ENCODE results near the gene TMC1.

Gene TMC1

DNA sequence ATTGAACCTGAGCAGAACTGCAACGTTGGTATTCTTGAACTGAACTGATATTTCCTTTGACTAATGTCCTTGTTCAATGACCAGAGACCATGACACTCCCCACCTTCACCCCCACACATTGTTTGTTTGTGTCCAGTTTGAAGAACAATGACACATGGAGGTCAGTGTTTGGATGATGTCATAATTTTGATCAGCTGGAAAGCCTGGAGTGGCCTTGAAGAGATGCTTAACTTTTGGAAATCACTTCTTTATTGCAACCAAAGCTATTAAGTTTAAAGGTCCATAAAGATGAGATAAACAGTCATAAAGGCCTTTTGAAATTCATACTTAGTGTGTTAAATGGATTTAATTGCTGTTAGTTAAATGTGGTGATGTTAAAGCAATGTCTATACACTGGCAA is 92.7 kb downstream of the TMC1 start:
- DNase-seq (ENCODE audit: low read depth), result no peak

GRCh38 chr9:72615931-72616330 is 94.5 kb downstream of the TMC1 start:
- no peak for DNase-seq (ENCODE audit: low read depth)

DNA sequence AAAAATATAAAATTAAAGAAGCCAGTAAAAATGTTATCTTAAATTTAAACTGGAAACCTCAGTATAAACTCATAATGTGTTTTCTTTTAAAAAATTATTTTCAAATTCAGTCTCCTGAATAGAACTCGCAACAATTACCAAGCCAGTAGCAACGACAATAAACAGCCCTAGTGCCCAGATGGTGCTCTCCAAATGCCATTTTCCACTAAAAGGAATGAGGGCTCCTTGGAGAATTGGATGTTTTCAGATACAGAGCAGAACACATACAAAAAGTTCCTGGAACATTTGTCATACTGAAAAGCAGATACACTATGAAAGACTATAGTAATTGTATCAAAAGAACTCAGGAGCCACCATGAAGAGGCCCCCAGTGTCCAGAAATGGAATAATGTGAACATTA is 97.4 kb downstream of the TMC1 start:
- no peak for DNase-seq (ENCODE audit: low read depth)

DNA sequence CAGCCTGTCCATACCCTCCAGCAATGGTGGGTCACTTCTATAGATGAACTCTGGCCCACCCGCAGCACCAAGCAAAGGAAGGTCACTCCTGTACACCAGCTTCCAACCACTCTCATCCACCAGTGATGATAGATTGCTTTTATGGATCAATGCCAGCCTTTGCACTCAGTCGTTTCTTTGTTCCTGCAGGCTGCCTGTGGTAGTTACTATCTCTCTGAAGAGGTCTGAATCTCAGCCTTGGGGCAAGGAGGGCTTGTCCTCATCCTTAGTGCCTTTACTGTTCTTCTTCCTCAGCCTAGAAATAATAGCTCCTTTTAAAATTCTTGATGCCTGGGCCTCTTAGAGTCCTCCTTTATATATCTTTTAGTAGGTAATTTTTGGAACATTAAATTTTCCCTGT is 100.8 kb downstream of the TMC1 start:
- no peak for DNase-seq (ENCODE audit: low read depth)

DNA sequence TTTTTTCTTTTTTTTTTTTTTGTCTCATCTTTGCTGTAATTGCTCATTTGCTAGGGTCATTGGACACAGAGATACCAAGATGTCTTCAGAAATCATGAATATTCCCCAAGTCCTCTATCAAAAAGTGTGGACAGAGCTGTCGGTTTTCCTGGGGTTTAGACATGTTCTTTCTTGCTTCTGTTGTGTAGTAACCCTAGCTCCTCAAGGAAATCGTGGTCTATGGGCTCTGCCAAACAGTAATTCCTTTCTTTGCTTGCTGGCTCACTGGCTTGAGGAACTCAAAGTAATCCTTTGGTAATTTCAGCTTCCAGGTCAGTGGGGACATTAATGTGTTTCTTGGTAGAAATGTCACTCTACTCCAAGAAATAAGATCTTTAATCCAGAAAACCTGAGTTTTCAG is 101.7 kb downstream of the TMC1 start:
- no peak for DNase-seq (ENCODE audit: low read depth)

- no peak for DNase-seq (ENCODE audit: low read depth)
Measured at GRCh38 chr9:72627147-72627546, 105.7 kb downstream of the TMC1 start.

DNA sequence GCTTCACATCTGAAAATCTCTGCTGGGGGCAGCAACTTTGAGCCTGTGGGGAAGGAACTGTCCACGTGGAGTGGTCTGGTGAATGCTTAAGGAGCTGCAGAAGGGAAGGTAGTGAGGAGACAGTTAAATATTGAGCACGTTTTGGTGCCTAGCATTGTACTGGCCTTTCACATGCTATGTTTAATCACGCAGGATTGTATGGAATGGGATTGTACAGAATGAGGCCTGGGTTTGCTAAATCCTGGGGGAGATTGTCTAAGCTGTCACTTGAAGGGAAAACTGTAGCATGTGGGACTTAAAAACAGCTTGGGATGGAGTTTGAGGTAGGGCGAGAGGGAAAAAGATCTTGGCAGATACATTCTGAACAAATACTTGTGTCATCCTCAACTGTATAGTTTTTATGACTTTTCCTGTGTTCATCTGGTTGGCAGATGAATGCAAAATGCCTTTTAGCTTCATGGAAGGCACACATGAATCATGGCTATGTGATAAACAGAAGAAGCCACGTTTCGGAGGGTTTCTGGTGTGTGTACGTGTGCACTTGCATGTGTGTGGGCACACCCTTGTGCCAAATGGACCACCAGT is 106.6 kb downstream of the TMC1 start:
- DNase-seq (ENCODE audit: low read depth), result no peak

DNA sequence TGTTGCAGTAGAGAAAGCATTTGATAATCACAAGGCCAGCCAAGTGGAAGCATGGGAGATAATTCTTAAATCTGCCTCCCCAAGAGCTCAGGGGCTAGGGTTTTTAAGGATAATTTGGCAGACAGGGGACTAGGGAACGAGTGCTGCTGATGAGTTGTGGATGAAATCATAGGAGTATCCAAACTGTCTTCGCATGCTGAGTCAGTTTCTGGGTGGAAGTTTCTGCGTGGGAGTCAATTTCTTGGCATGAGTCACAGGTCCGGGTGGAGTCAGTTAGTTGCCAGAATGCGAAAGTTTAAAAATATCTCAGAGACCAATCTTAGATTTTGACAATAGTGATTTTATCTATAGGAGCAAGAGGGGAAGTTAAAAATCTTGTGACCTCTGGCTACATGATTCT is 112.6 kb downstream of the TMC1 start:
- peak; percentile 10 for DNase-seq (ENCODE audit: low read depth)

DNA sequence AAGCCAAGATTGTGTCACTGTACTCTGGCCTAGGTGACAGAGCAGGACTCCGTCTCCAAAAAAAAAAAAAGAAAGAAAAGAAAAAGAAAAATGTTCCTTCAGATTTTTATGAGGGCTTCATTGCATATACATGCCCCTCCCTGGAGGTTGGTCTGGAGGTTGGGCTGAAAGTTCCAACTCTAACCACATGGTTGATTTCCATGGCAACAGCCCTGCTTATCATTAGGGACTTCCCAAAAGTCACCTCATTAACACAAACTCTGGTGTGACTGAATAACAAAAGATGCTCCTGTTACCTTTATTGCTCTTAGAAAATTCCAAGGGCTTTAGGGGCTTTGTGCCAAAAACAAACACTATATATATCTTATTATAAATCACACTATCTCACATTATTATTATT is 113.8 kb downstream of the TMC1 start:
- DNase-seq (ENCODE audit: low read depth), result no peak

- no peak for DNase-seq (ENCODE audit: low read depth)
Measured at GRCh38 chr9:72636621-72637020, 115.2 kb downstream of the TMC1 start.

- no peak for DNase-seq (ENCODE audit: low read depth)
Measured at GRCh38 chr9:72643651-72644050, 122.2 kb downstream of the TMC1 start.

- DNase-seq (ENCODE audit: low read depth), result no peak
Measured at GRCh38 chr9:72646061-72646460, 124.7 kb downstream of the TMC1 start.

DNA sequence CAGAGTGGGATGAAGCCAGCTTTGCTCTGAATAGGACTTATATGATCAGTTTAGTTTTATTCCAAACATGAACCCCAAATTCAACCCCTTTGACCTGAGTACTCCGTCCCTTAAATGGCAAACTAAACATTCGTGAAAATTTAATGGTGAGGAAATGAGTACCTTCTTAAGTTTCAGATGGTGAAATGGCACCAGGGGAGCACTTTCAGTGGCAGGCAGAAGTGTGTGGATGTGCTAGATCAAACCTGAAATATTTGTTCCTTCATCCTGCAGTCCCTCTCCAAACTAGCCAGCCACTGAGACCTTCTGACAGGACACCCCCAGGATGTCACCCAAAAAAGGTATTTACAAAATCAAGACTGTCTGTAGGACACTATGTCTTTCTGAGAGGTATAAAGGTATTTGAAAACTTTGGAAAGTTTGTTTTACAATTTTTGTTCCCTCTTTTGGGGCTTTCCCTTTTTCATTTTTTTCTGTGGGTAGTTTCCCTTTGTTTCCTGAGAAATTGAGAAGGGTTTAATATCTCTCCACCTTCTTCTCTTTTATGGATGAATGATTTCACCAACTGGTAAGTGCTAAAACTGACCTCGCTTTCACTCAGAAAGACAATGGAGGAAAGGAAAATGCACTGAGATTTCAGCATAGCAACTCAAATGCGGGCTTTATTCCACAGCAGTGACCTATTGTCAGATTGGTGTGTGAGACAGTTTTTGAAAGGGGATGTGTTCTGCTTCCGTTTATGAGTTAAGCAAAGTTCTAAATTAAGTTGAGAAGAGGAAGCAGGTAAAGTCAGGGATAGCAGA is 127.1 kb downstream of the TMC1 start:
- DNase-seq (ENCODE audit: low read depth), result no peak

DNA sequence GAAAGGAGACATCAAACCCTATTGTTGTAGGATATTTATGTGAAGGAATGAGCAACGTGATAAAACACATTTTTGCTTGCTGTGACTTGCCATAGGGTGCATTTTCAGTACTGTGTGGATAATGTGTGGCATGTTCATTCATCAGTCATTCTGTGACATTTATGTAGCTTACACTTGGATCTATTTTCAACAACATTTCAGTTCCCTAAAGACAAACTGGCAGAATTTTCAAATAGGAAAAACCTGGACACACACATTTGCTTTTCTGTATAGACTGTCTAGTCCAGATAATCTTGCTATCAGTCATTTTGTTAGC is 127.7 kb downstream of the TMC1 start:
- no peak for DNase-seq (ENCODE audit: low read depth)

GRCh38 chr9:72650206-72650605 is 128.8 kb downstream of the TMC1 start:
- DNase-seq (ENCODE audit: low read depth), result no peak

- no peak for DNase-seq (ENCODE audit: low read depth)
Measured at GRCh38 chr9:72656021-72656420, 134.6 kb downstream of the TMC1 start.

- no peak for DNase-seq (ENCODE audit: low read depth)
Measured at GRCh38 chr9:72657023-72657422, 135.6 kb downstream of the TMC1 start.

DNA sequence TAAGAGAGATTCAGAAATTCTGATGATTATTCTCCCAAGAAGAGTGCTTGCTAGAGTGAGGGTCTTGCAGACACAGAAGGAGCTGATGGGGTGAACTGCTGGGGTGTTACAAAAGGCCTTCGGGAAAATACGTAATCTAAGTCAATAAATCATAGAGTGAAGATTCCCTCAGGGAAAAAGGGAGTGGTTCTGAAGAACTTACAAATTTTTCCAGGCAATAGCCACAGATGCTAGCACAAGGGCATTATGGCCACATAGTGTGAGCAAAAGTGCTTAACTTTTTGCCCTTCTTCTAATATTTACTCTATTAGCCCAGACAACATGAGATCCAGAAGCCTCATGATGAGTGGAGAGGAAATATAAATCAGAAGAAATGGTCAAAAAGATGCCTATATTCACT is 137.3 kb downstream of the TMC1 start:
- no peak for DNase-seq (ENCODE audit: low read depth)

GRCh38 chr9:72661401-72662135 is 140.2 kb downstream of the TMC1 start:
- no peak for DNase-seq (ENCODE audit: low read depth)

GRCh38 chr9:72665421-72665820 is 144.0 kb downstream of the TMC1 start:
- no peak for DNase-seq (ENCODE audit: low read depth)

DNA sequence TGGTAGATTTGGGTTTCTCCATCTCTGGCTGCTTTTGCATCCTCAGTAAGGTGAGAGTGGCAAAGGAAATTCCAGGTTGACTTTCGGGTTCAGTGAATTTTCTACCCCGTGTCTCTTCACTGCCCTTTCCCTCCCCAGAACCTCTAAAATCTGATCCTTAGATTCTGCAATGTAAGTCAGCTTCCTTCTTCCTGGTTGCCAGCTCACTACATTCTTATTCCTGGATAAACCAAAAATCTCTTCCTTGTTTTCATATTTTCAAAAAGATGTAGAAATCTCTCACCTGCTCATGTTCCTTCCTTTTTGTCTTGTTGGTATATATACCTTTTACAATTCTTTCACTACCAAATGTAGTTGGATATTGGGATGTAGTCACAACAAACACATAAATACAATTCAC is 145.8 kb downstream of the TMC1 start:
- no peak for DNase-seq (ENCODE audit: low read depth)

DNA sequence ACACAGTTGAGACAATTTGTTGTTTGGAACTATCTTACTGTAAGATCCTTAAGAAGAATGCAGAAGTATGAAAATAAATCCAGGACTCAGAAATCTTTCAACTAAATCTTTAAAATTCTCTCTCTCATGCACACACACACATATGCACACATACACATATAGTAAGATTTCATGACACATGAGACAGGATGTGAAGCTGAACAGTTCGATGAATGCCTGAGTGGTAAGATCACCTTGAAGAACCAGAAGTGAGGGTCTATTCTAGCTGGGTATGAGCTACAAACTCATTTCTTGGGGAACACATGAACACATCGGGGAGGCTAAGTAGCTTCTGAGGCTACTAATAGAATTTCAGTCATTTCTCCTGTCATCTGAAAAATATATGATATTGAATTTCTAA is 153.6 kb downstream of the TMC1 start:
- no peak for DNase-seq (ENCODE audit: low read depth)

DNA sequence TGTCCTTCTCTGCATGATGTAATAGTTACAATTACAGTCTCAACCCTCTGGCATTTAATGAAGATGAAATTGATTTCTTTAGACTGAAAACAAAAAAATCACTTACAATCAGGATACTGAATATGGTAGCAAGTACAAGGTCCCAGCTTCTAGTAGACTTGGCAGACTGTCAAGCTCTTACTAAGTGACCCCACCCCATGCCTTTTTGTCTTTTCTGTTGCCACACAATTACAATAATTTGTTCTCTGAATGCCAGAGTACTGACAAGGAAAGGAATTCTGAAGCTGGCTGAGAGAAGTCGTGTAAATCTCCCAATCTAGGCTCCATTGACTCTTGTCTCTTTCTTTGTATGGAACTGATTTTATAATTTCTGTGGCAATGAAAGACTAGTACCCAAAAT is 154.2 kb downstream of the TMC1 start:
- no peak for DNase-seq (ENCODE audit: low read depth)
